HepG2 (cell line): Measurements from ENCODE around the gene NAA35. TPM values are rescaled to one million over a fixed set of nuclear protein-coding genes. Genes with fewer than 3 reads are reported as not detected.

Experiments used
- AGO2 ChIP-seq: fragments of 200-400 bp; formaldehyde crosslinking; optimal IDR thresholded peaks from 2 replicates; pipeline ENCODE3; 2017; ENCODE audit warnings: mild to moderate bottlenecking, low read depth, low read length, moderate library complexity
- DMAP1 ChIP-seq: IDR thresholded peaks from 2 replicates; pipeline ENCODE4 v1.6.1; 2016
- DNMT1 ChIP-seq: sonication (generic); formaldehyde crosslinking; IDR thresholded peaks from 2 replicates; pipeline ENCODE4 v1.5.1; 2020; ENCODE audit warnings: mild to moderate bottlenecking, missing genetic modification reagents
- KAT7 ChIP-seq: IDR thresholded peaks from 2 replicates; pipeline ENCODE4 v1.6.1; 2018; ENCODE audit warnings: borderline replicate concordance, missing compliant biosample characterization
- KDM3A ChIP-seq: IDR thresholded peaks from 2 replicates; pipeline ENCODE4 v1.6.1; 2018; ENCODE audit warnings: low read depth, missing compliant biosample characterization
- NFATC3 ChIP-seq: sonication (generic); formaldehyde crosslinking; IDR thresholded peaks from 2 replicates; pipeline ENCODE4 v1.5.1; 2020; ENCODE audit warnings: mild to moderate bottlenecking, missing genetic modification reagents
- POLR2G ChIP-seq: fragments of 200-400 bp; formaldehyde crosslinking; IDR thresholded peaks from 2 replicates; pipeline ENCODE4 v1.6.1; 2018; ENCODE audit warnings: mild to moderate bottlenecking, low read depth, low read length, moderate library complexity
- RFXAP ChIP-seq: sonication (generic); formaldehyde crosslinking; IDR thresholded peaks from 2 replicates; pipeline ENCODE4 v1.4.0; 2020; ENCODE audit warnings: missing genetic modification reagents, borderline replicate concordance
- RNF2 ChIP-seq: fragments of 450-650 bp; conservative IDR thresholded peaks from 2 replicates; pipeline ENCODE4 v1.6.1; 2016; ENCODE audit warnings: low read depth
- ZBTB10 ChIP-seq: sonication (generic); formaldehyde crosslinking; IDR thresholded peaks from 2 replicates; pipeline ENCODE4 v1.4.0; 2020; ENCODE audit warnings: missing genetic modification reagents, borderline replicate concordance
- ZBTB7A ChIP-seq: sonication (generic); formaldehyde crosslinking; IDR thresholded peaks from 2 replicates; pipeline ENCODE4 v1.8.0; 2022; ENCODE audit warnings: mild to moderate bottlenecking, missing genetic modification reagents
- ZFP82 ChIP-seq: sonication (generic); formaldehyde crosslinking; IDR thresholded peaks from 2 replicates; pipeline ENCODE4 v1.5.1; 2020; ENCODE audit warnings: mild to moderate bottlenecking, missing genetic modification reagents, borderline replicate concordance
- ZNF512 ChIP-seq: sonication (generic); formaldehyde crosslinking; IDR thresholded peaks from 2 replicates; pipeline ENCODE4 v1.4.0; 2020; ENCODE audit warnings: mild to moderate bottlenecking, missing genetic modification reagents
- ZNF766 ChIP-seq: sonication (generic); formaldehyde crosslinking; IDR thresholded peaks from 2 replicates; pipeline ENCODE4 v1.5.0; 2020; ENCODE audit warnings: missing genetic modification reagents, borderline replicate concordance
- ZNF768 ChIP-seq: sonication (generic); formaldehyde crosslinking; IDR thresholded peaks from 2 replicates; pipeline ENCODE4 v1.4.0; 2020; ENCODE audit warnings: missing genetic modification reagents
- ZNF839 ChIP-seq: sonication (generic); formaldehyde crosslinking; IDR thresholded peaks from 2 replicates; pipeline ENCODE4 v1.4.0; 2020; ENCODE audit warnings: missing genetic modification reagents, mild to moderate bottlenecking, borderline replicate concordance
- polyA plus RNA-seq, 8 experiments: library from polyadenylated mRNA; depleted of rRNA in 3 of 8; stranded (reverse) in 7 of 8; unstranded in 1 of 8; fragments of >200 nt; fragmentation: Illumina TruSeq in 4 of 8; extraction: Trizol in 4 of 8; gene quantifications; 2 replicates each; pipeline versions ENCODE4 v1.2.1 to v1.2.3, GENCODE V29; 2011 to 2016; ENCODE audit warnings: low read depth in 4 of 8, missing spikeins in 1 of 8, mixed read lengths in 1 of 8; ENCODE audit not compliant: insufficient read depth in 1 of 8
- total RNA-seq, 5 experiments: library from RNA; depleted of rRNA; stranded (reverse); fragments of >200 nt; fragmentation: Illumina TruSeq; extraction: Trizol; gene quantifications; 2 replicates each; pipeline ENCODE4 v1.2.3, GENCODE V29; 2016; ENCODE audit warnings: low read depth in 1 of 5
- TF ChIP-seq, protein P1 (sequence below): sonication (generic); formaldehyde crosslinking; IDR thresholded peaks from 2 replicates; pipeline ENCODE4 v1.4.0; 2020; ENCODE audit warnings: mild to moderate bottlenecking, low read depth, missing genetic modification reagents
- TF ChIP-seq, protein P2 (sequence below): sonication (generic); formaldehyde crosslinking; IDR thresholded peaks from 2 replicates; pipeline ENCODE4 v1.4.0; 2020; ENCODE audit warnings: mild to moderate bottlenecking, missing genetic modification reagents
- TF ChIP-seq, protein P3 (sequence below): sonication (generic); formaldehyde crosslinking; IDR thresholded peaks from 2 replicates; pipeline ENCODE4 v1.5.1; 2020; ENCODE audit warnings: mild to moderate bottlenecking, missing genetic modification reagents, borderline replicate concordance

NAA35 gene
- total and polyA plus RNA-seq, 2 of the 13 experiments (the other 11 are each of a cell fraction or from before 2014, with no cell fraction given), result 21.6 to 28.9 TPM

DNA sequence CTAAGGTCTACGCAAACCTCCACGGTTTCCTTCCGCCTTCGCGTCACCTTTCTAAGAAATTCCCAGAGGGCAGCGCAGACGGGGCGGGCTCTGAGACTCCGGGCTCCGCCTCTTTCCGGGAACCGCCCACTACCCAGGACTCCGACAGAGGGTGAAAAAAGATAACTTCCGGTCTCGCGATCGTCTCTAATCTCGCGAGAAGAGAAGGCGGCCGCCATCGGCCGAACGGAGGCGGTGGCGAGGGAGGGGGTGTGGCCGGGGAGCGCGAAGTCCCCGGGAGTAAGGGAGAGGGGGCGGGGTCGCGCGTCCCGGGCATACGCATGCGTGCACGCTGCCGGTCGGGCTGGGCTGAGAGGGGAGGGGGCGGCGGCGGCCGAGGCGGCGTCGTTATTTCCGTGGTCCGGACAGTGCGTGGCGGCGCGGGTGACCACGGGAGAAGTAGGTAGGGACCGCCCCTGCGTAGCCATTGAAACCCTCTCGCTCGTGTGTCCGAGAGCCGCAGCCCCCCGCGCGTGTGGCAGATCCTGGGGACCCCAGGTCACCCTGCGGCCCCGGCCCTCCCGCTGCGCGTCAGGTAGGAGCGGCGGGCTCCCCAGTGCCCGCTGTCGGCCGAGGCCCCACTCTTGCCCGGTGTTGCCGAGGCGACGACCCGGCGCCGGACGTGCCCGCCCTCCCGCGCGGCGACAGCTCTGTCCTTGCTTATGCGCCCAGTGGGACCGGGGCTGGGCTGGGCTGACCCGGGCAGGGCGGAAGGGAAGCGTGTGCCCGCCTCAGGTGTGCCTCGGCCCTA is at the start of gene NAA35 (continued):
- TF ChIP-seq DMAP1, result peak; percentile 90
- no peak for TF ChIP-seq ZNF839 (CRISPR knock-in tag)
- TF ChIP-seq, protein P1, sequence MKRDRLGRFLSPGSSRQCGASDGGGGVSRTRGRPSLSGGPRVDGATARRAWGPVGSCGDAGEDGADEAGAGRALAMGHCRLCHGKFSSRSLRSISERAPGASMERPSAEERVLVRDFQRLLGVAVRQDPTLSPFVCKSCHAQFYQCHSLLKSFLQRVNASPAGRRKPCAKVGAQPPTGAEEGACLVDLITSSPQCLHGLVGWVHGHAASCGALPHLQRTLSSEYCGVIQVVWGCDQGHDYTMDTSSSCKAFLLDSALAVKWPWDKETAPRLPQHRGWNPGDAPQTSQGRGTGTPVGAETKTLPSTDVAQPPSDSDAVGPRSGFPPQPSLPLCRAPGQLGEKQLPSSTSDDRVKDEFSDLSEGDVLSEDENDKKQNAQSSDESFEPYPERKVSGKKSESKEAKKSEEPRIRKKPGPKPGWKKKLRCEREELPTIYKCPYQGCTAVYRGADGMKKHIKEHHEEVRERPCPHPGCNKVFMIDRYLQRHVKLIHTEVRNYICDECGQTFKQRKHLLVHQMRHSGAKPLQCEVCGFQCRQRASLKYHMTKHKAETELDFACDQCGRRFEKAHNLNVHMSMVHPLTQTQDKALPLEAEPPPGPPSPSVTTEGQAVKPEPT (CRISPR knock-in tag), result peak; percentile 30; the same call in 1 of the 2 replicates
- no peak for TF ChIP-seq ZNF766 (CRISPR knock-in tag)
- 0 out of 2 replicates have a peak, but pooled peaks have one; percentile 17 for TF ChIP-seq NFATC3 (CRISPR knock-in tag)
- TF ChIP-seq KAT7, result peak; percentile 60; the same call in 1 of the 2 replicates
- peak; percentile 55; the same call in 1 of the 2 replicates for TF ChIP-seq KDM3A (CRISPR knock-in tag)
- TF ChIP-seq, protein P2, sequence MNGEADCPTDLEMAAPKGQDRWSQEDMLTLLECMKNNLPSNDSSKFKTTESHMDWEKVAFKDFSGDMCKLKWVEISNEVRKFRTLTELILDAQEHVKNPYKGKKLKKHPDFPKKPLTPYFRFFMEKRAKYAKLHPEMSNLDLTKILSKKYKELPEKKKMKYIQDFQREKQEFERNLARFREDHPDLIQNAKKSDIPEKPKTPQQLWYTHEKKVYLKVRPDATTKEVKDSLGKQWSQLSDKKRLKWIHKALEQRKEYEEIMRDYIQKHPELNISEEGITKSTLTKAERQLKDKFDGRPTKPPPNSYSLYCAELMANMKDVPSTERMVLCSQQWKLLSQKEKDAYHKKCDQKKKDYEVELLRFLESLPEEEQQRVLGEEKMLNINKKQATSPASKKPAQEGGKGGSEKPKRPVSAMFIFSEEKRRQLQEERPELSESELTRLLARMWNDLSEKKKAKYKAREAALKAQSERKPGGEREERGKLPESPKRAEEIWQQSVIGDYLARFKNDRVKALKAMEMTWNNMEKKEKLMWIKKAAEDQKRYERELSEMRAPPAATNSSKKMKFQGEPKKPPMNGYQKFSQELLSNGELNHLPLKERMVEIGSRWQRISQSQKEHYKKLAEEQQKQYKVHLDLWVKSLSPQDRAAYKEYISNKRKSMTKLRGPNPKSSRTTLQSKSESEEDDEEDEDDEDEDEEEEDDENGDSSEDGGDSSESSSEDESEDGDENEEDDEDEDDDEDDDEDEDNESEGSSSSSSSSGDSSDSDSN (CRISPR knock-in tag), result peak; percentile 90; the same call in 1 of the 2 replicates
- peak; percentile 89; the same call in 1 of the 2 replicates for TF ChIP-seq POLR2G
- TF ChIP-seq DNMT1 (CRISPR knock-in tag), result no peak
- peak; percentile 86 for TF ChIP-seq ZBTB7A (CRISPR knock-in tag)
- no peak for TF ChIP-seq ZNF512
- TF ChIP-seq ZNF768, result peak; percentile 57; the same call in 1 of the 2 replicates
- TF ChIP-seq RNF2, result no peak
- TF ChIP-seq ZFP82, result 0 out of 2 replicates have a peak, but pooled peaks have one; percentile 47
- TF ChIP-seq ZBTB10 (CRISPR knock-in tag), result peak; percentile 41; the same call in 1 of the 2 replicates
- TF ChIP-seq, protein P3, sequence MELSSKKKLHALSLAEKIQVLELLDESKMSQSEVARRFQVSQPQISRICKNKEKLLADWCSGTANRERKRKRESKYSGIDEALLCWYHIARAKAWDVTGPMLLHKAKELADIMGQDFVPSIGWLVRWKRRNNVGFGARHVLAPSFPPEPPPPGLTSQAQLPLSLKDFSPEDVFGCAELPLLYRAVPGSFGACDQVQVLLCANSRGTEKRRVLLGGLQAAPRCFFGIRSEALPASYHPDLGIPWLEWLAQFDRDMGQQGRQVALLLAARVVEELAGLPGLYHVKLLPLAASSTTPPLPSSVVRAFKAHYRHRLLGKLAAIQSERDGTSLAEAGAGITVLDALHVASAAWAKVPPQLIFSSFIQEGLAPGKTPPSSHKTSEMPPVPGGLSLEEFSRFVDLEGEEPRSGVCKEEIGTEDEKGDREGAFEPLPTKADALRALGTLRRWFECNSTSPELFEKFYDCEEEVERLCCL, result no peak
- TF ChIP-seq RFXAP (CRISPR knock-in tag), result peak; percentile 13; the same call in 1 of the 2 replicates
- peak; percentile 83 for TF ChIP-seq AGO2
